ENCODE measurements around the gene VAV3.

DNA sequence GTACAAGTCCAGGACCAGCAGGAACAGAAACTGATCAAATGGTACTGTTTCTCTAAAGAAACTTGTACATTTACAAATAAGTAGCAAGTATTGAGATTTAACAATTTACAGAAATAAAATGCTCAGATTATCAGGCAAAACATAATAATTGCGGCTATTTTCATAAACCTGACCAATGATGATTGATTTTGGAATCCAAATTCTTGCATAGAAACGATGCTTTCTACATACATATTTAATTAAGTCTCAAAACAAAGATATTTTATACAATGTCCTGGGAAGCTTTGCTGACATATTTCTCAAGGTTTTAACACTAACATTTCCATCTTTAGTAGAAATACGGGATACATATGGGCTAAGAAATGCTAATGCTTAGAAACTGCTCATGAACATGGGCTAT, 157.1 kb downstream of the VAV3 start:
- no peak for TF ChIP-seq JUND (IDR thresholded peaks at IDR 0.05; ENCODE audit: low read length)
- TF ChIP-seq, protein P1, sequence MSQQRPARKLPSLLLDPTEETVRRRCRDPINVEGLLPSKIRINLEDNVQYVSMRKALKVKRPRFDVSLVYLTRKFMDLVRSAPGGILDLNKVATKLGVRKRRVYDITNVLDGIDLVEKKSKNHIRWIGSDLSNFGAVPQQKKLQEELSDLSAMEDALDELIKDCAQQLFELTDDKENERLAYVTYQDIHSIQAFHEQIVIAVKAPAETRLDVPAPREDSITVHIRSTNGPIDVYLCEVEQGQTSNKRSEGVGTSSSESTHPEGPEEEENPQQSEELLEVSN (IDR thresholded peaks at IDR 0.05) = no peak
- TF ChIP-seq, protein P2, sequence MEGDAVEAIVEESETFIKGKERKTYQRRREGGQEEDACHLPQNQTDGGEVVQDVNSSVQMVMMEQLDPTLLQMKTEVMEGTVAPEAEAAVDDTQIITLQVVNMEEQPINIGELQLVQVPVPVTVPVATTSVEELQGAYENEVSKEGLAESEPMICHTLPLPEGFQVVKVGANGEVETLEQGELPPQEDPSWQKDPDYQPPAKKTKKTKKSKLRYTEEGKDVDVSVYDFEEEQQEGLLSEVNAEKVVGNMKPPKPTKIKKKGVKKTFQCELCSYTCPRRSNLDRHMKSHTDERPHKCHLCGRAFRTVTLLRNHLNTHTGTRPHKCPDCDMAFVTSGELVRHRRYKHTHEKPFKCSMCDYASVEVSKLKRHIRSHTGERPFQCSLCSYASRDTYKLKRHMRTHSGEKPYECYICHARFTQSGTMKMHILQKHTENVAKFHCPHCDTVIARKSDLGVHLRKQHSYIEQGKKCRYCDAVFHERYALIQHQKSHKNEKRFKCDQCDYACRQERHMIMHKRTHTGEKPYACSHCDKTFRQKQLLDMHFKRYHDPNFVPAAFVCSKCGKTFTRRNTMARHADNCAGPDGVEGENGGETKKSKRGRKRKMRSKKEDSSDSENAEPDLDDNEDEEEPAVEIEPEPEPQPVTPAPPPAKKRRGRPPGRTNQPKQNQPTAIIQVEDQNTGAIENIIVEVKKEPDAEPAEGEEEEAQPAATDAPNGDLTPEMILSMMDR (IDR thresholded peaks at IDR 0.05; ENCODE audit: control extremely low read depth in 1 of 3, insufficient read depth in 1 of 3, low read depth in 1 of 3, low read length in 3 of 3) = no peak
- no peak for TF ChIP-seq RAD21 (IDR thresholded peaks at IDR 0.05 in 1 of 2, conservative IDR thresholded peaks at IDR 0.05 in 1 of 2; ENCODE audit: low read depth in 2 of 2, low read length in 2 of 2)
- TF ChIP-seq ZNF274 (IDR thresholded peaks at IDR 0.05; ENCODE audit: borderline replicate concordance, extremely low read depth, low read length) = no peak
